Natural killer cell (primary cell): ENCODE measurements around the gene LZTS2. TPM values are rescaled to one million over a fixed set of nuclear protein-coding genes. Genes with fewer than 3 reads are reported as not detected.

Experiments used
- ATAC-seq, 3 donors: fragments of 150-1000 bp in 2 of 3; fragments of 200-7000 bp in 1 of 3; cut with Tn5 transposase; 1 replicate in 1 of 3; 2 replicates in 2 of 3; pipeline ENCODE4 v1.10.0; 2021; ENCODE audit warnings: mild to moderate bottlenecking in 2 of 3, moderate library complexity in 2 of 3
- DNase-seq, 2 donors: peaks; one replicate each; pipeline versions ENCODE4 v3.0.0 to v3.0.0-alpha.2; 2013 to 2021; ENCODE audit warnings: mixed read lengths in 1 of 2
- H3K27ac ChIP-seq: one replicate; pipeline ENCODE4 v1.5.1; 2013; ENCODE audit warnings: mild to moderate bottlenecking, low read length
- H3K27me3 ChIP-seq: one replicate; pipeline ENCODE4 v1.6.1; 2013; ENCODE audit warnings: low read length; ENCODE audit not compliant: control insufficient read depth, insufficient read depth
- H3K36me3 ChIP-seq: one replicate; pipeline ENCODE4 v1.6.1; 2013; ENCODE audit warnings: low read length; ENCODE audit not compliant: control insufficient read depth, insufficient read depth
- H3K4me1 ChIP-seq: one replicate; pipeline ENCODE4 v1.6.1; 2013; ENCODE audit warnings: low read length; ENCODE audit not compliant: control insufficient read depth, insufficient read depth
- H3K4me3 ChIP-seq: one replicate; pipeline ENCODE4 v1.5.1; 2013; ENCODE audit warnings: low read length
- H3K9me3 ChIP-seq: one replicate; pipeline ENCODE4 v1.6.1; 2013; ENCODE audit warnings: low read length; ENCODE audit not compliant: control insufficient read depth, insufficient read depth
- H3K27ac Mint-ChIP-seq, 2 donors: one replicate each; pipeline ENCODE4 v1.8.0; 2022; ENCODE audit warnings: mild to moderate bottlenecking in 2 of 2, mixed read lengths in 2 of 2, moderate library complexity in 1 of 2
- H3K27me3 Mint-ChIP-seq, 2 donors: one replicate each; pipeline ENCODE4 v1.8.0; 2022; ENCODE audit warnings: low read depth in 2 of 2, mixed read lengths in 2 of 2
- H3K36me3 Mint-ChIP-seq: one replicate; pipeline ENCODE4 v1.8.0; 2022; ENCODE audit warnings: mixed read lengths
- H3K4me1 Mint-ChIP-seq, 2 donors: one replicate each; pipeline ENCODE4 v1.8.0; 2022; ENCODE audit warnings: mixed read lengths in 2 of 2
- H3K4me3 Mint-ChIP-seq: one replicate; pipeline ENCODE4 v1.8.0; 2022; ENCODE audit warnings: mild to moderate bottlenecking, moderate library complexity, mixed read lengths
- H3K9me3 Mint-ChIP-seq, 2 donors: one replicate each; pipeline ENCODE4 v1.8.0; 2022; ENCODE audit warnings: mixed read lengths in 2 of 2
- CTCF ChIP-seq: fragments of 200-600 bp; IDR thresholded peaks from one replicate; pipeline ENCODE4 v1.8.0; 2022; ENCODE audit warnings: antibody characterized with exemption
- WGBS: methylation state at CpG from one replicate; pipeline ENCODE4 v1.1.7; 2013; ENCODE audit warnings: missing lambda C conversion rate; ENCODE audit not compliant: insufficient coverage; 5-methylcytosine and 5-hydroxymethylcytosine counted together
- intact Hi-C: fragments of 100-400 bp; cut with micrococcal nuclease; formaldehyde crosslinking; loops from one replicate; pipeline ENCODE4 v1.14.2; 2022
- total RNA-seq, 4 donors: library from RNA; stranded (reverse); fragments of 120-200 nt in 1 of 4; gene quantifications; one replicate each; pipeline versions ENCODE4 v1.2.3 to v1.2.4, GENCODE V29; 2013 to 2022

Gene LZTS2
- 10 to 100 TPM in 2 of 3 donors, 1 to 10 TPM in 1; 8.0 to 16.1 (median 11.7) TPM for total RNA-seq
- 8.8 TPM for total RNA-seq (2013)

GRCh38 chr10:100999742-101000126, at the start of gene LZTS2:
Gene LZTS2, plus strand, starts transcription at chr10:100999808. Its CDS starts 2,731 bp downstream, at chr10:101002539.
- peak within 1 kb of the TSS; percentile 71 to 82 for H3K27ac Mint-ChIP-seq
- Histone ChIP-seq H3K9me3 (no peaks in the 10 kb centered on the region), H3K27ac (peak within 1 kb of the TSS; percentile 77), H3K27me3 (no peaks in the 10 kb centered on the region), H3K4me3 (peak within 1 kb of the TSS; percentile 83), H3K36me3 (no peaks in the 10 kb centered on the region), H3K4me1 (peaks cover 35% of the 10 kb centered on the region)
- H3K4me3 Mint-ChIP-seq = peak within 1 kb of the TSS; percentile 89
- DNase-seq = no peak
- intact Hi-C loops = loop anchor here (1.0 to 5.0 kb wide), 2 partner anchors 15 to 33 kb away; partner anchors contain the start of genes PDZD7 and SFXN3
- no peak for ATAC-seq
- WGBS = 2% methylated on average over 43 of the region's 44 CpGs
- no peaks in the 10 kb centered on the region for H3K9me3 Mint-ChIP-seq
- H3K27me3 Mint-ChIP-seq = peaks cover 0 to 4% of the 10 kb centered on the region in 2 donors
- peaks cover 14 to 34% of the 10 kb centered on the region in 2 donors for H3K4me1 Mint-ChIP-seq
- no peaks in the 10 kb centered on the region for H3K36me3 Mint-ChIP-seq
- TF ChIP-seq CTCF = no peak

- H3K9me3 ChIP-seq = no peaks in the 10 kb centered on the region
- no peaks in the 10 kb centered on the region for H3K4me1 Mint-ChIP-seq
- H3K27ac ChIP-seq = no peak overlapping the region
- no peaks in the 10 kb centered on the region for H3K4me1 ChIP-seq
- H3K4me3 ChIP-seq = no peak overlapping the region
- ATAC-seq (no peak), DNase-seq (no peak)
- H3K4me3 Mint-ChIP-seq = no peak overlapping the region
- intact Hi-C loops = no loop called here
- no peaks in the 10 kb centered on the region for H3K9me3 Mint-ChIP-seq
- no peaks in the 10 kb centered on the region for H3K27me3 Mint-ChIP-seq
- TF ChIP-seq CTCF = no peak
- peaks cover 73% of the 10 kb centered on the region for H3K36me3 ChIP-seq
- H3K27me3 ChIP-seq = no peaks in the 10 kb centered on the region
- H3K27ac Mint-ChIP-seq = peak overlapping the region in 1 of 2 donors; percentile 5
- H3K36me3 Mint-ChIP-seq = peaks cover 34% of the 10 kb centered on the region
Observed at GRCh38 chr10:100960251-100960650, 39.4 kb upstream of the LZTS2 start.

- Mint-ChIP-seq H3K4me1 (no peaks in the 10 kb centered on the region), H3K27ac (no peak overlapping the region), H3K27me3 (no peaks in the 10 kb centered on the region), H3K36me3 (peaks cover 34% of the 10 kb centered on the region), H3K9me3 (no peaks in the 10 kb centered on the region), H3K4me3 (no peak overlapping the region)
- no peaks in the 10 kb centered on the region for H3K4me1 ChIP-seq
- DNase-seq = no peak
- no peak overlapping the region for H3K27ac ChIP-seq
- no peak for ATAC-seq
- intact Hi-C loops = no loop called here
- WGBS = 100% methylated on average over 3 of the region's 4 CpGs
- no peaks in the 10 kb centered on the region for H3K27me3 ChIP-seq
- H3K9me3 ChIP-seq = no peaks in the 10 kb centered on the region
- H3K36me3 ChIP-seq = peaks cover 62% of the 10 kb centered on the region
- TF ChIP-seq CTCF = no peak
- H3K4me3 ChIP-seq = no peak overlapping the region
Observed at GRCh38 chr10:100962351-100963080, 37.1 kb upstream of the LZTS2 start.

- H3K27me3 ChIP-seq = no peaks in the 10 kb centered on the region
- H3K36me3 Mint-ChIP-seq = peaks cover 29% of the 10 kb centered on the region
- DNase-seq (no peak), ATAC-seq (no peak)
- no peaks in the 10 kb centered on the region for H3K9me3 ChIP-seq
- H3K4me3 Mint-ChIP-seq = no peak overlapping the region
- no peak overlapping the region for H3K4me3 ChIP-seq
- peaks cover 4% of the 10 kb centered on the region for H3K4me1 ChIP-seq
- no peak overlapping the region for H3K27ac ChIP-seq
- no peak for TF ChIP-seq CTCF
- WGBS = 100% methylated on average over 1 of the region's 1 CpG
- intact Hi-C loops = no loop called here
- peaks cover 51% of the 10 kb centered on the region for H3K36me3 ChIP-seq
- H3K9me3 Mint-ChIP-seq = no peaks in the 10 kb centered on the region
- H3K4me1 Mint-ChIP-seq = peaks cover 7% of the 10 kb centered on the region in 2 donors
- H3K27ac Mint-ChIP-seq = no peak overlapping the region
- H3K27me3 Mint-ChIP-seq = no peaks in the 10 kb centered on the region
Observed at GRCh38 chr10:100963826-100964225, 35.8 kb upstream of the LZTS2 start.
